ENCODE data around the gene NCOR1.
A peak's percentile ranks its signal among the peaks of the same experiment; 100 is the strongest.
"Not testable (repeated sequence)": the region's sequence is repeated elsewhere in the genome, so short reads cannot be mapped to it uniquely, and the experiment has no call there.

The NCOR1 gene

DNA sequence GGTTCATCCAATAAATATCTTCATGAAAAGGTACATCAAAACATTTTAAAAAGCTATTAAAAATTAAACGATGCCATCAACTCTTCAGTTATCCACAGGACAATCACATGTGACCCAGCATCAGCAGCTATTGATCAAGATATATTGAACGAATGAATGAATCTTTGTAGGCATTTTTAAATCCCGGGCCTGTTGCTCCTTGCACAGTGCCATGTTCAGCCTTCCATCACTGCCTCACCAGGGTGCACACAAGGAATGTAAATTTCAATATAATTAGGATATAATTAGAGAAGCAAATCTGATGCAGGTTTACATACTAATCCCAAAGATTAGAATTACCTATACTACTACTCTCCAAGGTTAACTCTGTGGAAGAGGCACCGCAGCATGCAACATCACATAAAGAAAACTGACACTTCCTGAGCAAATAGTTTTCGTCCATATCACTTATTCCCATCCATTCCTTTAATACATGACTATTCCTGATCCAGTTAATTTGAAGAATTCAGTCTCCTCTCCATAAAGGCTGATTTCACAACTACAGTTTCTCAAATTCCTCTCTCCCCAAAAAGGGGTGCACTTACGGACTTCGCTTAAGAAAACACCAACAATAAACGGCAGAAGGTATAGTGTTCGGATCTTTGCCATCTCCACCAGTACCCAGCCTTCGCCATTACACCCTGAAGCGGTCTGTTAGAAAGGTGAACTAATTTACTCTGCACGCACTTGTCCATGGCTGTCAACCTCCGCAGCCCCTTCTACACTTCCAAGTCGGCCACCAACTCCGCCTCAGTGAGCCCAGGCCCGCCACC lies 938 bp downstream of the NCOR1 start:
- DNase-seq = peak in 1 of 2 experiments; percentile 64

DNA sequence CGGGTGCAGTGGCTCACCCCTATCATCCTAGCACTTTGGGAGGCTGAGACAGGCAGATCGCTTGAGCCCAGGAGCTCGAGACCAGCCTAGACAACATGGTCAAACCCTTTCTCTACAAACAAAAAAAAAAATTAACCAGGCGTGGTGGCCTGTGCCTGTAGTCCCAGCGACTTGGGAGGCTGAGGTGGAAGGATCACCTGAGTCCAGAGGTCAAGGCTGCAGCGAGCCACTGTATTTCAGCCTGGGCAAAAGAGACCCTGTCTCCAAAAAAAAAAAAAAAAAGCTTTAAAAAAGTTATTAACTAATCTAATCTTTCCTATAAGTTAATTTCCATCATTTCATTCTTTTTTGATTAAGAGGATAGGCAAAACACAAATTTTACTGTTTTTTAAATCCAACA lies 2.5 kb downstream of the NCOR1 start:
- no peak for DNase-seq

DNA sequence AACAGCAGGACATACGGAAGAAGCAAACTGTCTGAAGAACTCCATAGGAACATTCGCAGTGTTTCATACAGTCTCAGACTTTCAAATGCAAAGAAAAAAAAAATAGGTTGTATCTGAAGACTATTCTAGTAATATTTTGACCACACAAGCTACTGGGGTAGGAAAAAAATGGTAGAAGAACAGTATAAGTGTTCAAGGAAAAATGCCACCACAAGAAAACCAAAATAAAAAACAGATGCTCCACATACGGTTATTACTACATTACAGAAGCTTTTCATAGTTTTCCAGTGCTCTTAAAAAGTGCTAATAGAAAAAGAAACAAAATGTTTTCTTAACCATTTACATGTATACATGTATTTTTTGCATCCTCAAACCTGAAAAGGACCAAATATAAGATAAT lies 3.7 kb downstream of the NCOR1 start:
- DNase-seq = no peak

DNA sequence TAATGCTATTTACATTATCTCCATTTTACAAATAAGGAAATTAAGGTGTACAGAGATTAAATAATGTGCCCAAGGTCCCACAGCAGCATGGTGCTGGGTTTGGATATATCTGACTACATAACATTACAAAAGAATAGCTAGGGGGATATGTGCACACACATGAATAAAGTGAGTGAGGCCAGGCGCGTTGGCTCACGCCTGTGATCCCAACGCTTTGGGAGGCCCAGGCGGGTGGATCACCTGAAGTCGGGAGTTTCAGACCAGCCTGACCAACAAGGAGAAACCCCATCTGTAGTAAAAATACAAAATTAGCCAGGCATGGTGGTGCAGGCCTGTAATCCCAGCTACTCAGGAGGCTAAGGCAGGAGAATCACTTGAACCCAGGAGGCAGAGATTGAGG lies 10.6 kb downstream of the NCOR1 start:
- DNase-seq = not testable (repeated sequence)

DNA sequence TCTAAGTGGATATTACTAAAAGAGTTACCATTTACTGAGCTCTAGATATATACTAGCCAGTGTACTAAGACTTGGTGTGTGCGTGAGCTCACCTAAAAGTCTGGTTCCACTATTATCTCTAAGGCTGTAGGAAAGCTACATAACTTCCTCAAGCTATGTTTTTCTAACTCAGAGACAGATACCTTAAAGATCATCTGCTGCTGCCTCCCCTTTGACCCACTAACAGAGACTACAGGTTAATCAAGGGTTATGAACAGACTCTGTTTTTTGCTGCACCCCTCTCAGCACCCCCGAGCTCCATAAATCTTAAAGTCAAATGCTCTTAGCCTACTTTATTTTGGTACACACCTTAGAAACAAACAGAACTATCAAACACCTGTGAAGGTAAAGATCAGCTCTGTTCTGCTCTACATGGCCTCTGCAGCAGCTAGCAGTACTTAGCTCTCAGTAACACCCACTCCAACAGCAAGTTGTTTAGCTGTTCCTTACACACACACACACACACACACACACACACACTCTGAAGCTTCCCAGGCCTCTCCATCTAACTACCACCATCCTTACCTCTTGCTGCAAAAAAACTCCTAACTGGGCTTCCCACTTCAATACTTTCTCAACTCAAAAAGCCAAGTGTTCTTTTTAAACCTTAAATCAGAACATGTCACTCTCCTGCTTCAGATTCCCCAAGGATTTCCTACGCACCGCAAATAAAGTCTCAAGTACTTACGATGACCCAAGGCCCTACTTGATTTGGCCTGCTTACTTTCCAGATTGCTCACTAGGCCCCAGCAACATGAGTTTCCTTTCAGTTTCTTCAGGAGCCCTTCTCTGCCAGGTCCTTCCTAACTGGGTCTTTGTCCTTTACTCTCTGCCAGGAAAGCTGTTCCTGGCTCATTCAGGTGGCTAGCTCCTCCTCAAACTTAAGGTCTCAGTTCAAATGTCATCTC lies 12.5 kb downstream of the NCOR1 start:
- DNase-seq = not testable (repeated sequence)

DNA sequence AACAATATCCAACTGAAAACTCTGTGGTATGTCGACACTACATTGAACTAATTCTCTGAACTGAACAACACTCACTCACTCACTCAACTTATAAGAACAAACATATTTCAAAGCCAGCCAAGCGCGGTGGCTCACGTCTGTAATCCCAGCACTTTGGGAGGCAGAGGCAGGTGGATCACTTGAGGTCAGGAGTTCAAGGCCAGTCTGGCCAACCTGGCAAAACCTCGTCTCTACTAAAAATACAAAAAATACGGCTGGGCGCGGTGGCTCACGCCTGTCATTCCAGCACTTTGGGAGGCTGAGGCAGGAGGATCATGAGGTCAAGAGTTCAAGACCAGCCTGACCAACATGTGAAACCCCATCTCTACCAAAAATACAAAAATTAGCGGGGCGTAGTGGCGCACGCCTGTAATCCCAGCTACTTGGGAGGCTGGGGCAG lies 13.6 kb downstream of the NCOR1 start:
- DNase-seq = not testable (repeated sequence)

DNA sequence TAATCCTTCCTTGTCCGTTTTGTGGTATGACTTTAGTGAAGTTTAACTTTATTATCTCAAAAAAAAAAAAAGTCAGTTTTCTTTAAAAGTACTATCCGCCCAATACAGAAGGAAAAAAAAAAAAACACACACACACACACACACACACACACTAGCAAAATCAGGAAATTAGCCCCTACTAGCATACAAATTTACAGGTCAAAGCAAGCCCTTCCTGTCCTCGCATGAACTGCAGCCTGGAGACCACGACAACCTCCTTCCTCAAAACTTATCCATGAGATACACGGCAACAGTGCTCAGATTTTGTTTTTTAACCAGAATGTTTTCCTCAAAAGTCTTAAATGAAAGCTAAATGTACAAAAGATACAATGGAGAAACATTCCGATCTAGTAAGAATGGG lies 16.2 kb downstream of the NCOR1 start:
- DNase-seq = no peak

DNA sequence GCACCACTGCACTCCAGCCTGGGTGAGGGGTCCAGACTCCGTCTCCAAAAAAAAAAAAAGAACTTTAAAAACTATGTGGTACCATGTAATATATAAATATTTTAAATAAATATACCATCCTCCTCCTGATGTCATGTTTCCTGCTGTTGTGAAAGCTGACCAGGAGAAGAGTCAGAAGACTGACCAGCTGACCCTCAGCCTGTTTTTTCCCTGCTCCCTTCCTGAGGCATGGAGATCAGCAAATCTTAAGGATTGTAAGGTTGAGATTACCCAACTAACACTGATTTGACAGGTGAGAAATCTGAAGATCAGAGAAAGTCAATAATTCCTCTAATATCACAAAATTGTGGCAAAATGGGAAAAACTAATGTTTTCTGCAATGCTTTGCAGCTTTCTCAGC lies 18.1 kb downstream of the NCOR1 start:
- DNase-seq = no peak

DNA sequence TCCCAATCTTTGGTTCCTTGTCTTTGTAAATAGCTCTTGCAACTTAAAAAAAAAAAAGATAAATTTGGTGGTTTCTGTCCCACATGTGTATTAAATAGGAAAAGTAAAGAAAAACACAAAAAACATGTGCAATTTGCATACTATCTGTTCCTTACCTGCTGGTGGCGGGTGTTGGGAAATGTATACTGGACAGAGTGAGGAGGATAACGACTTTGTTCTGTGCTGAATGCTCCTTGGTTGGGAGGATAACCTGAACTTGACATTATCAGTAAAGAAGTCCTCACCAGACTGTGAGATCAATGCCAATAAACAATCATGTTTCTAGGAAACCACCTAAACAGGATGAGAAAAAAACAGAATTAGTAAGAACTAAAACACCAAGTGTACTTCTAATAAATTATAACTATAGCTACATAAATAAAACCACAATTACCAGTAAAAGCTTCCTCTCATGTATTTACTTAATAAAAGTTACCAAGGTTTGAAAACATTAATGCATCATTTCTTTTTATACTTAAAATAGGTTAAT lies 21.0 kb downstream of the NCOR1 start:
- not testable (repeated sequence) for DNase-seq

DNA sequence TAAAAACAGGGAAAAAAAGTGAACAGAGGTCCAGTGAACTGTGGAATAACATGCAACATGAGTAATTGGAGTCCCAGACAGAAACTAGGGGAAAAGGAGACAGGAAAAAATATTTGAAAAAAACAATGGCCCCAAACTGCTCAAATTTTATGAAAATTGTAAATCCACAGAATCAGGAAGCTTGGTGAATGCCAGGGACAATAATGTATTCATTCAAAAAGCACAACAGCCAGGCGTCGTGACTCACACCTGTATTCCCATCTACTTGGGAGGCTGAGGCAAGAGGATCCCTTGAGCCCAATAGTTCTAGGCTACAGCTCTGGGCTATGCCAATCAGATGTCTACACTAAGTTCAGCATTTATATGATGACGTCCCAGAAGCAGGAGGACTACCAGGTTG lies 23.7 kb downstream of the NCOR1 start:
- no peak for DNase-seq

DNA sequence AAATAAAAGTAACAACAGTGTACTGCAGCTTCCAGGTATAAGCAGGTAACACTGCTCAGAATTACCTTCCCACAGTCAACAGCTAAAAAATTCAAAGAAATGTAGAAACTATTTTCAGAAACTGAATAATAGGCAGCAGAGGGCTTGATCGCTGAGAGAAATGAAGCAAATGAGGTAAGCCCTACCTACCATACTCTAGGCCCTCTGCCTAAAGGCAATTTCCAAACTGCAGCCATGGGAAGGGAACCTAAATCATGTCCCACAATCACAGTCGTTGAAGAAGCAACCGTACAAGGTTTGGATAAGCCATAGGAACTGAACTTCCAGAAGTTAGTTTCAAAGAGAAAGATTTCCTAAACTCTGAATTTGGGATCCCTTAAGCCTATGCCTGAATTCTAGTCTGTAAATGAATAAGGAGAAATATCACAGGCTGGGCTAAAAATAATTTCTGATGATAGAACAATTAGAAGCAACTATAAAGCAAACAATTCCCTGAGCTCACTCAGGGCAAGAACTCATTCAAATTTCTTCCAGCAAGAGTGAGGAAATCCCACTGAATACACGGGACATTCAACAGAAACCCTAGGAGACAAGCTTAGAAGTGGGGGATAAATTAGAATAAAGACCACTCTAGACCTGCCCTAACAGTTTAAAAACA lies 24.5 kb downstream of the NCOR1 start:
- no peak for DNase-seq

DNA sequence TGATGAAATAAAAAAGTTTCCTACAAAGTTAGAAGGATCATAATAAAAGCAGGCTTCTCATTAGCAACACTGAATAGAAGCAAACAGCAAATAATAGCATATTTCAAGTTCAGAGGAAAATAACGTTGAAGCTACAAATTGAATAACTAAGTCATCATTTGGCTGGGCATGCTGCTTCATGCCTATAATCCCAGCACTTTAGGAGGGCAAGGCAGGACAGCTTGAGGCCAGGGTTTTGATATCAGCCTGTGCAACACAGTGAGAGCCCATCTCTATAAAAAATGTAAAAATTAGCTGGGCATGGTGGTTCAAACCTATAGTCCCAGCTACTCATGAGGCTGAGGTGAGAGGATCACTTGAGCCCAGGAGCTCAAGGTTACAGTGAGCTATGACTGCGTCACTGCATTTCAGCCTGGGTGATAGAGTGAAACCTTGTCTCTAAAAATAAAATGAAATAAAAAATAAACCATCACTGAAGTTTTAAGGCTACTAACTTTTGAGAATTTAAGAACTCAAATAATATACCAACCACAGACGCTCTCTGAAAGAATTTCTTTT lies 25.5 kb downstream of the NCOR1 start:
- DNase-seq = no peak

DNA sequence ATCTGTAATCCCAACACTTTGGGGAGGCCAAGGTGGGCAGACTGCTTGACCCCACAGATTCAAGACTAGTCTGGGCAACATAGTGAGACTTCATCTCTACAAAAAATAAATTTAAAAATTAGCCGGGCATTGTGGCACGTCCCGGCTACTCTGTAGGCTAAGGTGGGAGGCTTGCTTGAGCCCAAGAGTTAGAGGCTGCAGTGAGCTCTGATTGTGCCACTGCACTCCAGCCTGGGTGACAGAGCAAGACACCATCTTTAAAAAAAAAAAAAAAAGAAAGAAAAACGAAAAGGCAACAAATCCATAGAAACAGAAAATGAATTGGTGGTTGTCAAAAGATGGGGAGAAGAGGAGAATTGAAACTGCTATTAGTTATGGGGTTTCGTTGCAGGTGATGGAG lies 27.7 kb downstream of the NCOR1 start:
- DNase-seq = no peak

DNA sequence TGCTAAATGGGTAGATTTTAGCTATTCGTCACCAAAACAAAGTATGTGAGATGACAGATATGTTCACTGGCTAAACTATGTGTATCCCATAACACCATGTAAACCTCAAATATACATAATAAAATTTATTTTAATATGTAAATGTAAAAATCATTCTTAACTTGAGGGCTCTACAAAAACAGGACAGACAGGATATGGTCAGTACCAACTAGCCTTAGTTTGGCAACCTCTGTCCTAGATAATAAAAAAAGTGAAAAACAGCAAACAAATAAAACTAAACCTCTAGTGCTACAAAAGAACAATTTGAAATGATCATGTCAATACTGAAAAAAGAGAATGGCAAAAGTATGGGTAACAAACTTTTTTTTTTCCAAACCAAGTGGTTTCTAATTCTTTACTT lies 33.8 kb downstream of the NCOR1 start:
- no peak for DNase-seq

DNA sequence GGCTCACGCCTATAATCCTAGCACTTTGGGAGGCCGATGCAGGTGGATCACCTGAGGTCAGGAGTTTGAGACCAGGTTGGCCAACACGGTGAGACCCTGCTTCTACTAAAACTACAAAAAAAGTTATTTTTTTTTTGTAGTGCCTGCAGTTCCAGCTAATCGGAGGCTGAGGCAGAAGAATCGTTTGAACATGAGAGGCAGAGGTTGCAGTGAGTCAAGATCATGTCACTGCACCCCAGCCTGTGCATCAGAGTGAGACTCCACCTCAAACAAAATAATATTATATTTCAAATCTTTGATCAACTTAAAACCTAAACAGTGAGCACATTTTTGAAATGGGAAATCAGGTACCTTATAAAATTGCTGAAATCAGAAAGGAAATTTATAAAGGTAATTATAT lies 36.5 kb downstream of the NCOR1 start:
- no peak for DNase-seq

DNA sequence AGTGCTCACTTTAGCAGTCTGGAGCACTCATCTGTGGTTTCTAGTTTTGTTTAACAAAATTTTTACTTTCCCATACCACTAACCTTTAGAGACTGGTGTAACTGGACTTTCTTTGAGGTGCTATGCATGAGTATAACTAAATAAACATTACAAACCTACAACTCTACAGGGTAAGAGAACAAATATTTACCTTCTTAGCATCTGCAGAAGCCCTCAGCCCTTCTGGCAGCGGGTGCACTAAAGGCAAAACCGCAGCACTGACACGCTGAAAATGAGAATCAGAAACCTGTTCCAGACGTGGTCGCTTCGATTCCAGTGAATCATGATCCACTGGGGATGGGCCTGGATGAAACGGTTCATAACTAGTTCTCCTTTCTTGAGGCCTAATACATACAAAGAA lies 43.7 kb downstream of the NCOR1 start:
- no peak for DNase-seq

DNA sequence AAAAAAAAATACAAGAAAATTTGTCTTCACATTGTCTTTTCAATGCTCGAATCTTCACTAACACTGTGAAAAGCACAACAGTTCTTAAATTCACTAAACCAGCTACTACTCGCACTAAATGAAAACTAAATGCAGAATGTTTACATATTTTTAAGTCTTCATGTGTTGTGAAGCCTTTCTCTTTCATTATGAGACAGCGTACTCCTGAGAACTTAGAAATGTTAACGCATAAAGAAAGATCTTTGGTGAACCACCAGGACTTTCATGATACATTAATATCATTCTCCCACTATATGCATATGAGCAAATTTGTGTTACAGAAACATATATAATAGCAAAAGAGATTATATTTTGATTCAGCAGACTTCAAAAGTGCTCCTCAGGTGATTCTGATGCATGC lies 48.6 kb downstream of the NCOR1 start:
- DNase-seq = not testable (repeated sequence)

DNA sequence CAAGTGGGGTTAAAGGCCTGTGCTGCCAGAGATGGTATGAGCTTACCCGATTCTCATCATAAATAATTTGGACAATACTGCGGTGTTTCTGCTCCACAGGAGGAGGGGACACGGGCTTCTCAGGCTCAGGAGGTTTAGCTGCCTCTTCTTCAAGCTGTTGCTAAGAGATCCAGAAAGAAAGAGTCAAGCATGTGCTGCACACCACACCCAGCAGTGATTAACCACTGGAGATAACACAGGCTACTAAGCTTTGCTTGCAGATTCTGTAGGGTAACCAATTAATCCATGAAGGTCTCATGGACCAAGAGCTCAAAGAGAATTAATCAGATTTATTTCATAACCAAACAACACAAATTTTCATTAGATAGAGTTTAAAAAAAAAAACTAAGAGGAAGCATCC lies 56.6 kb downstream of the NCOR1 start:
- no peak for DNase-seq

DNA sequence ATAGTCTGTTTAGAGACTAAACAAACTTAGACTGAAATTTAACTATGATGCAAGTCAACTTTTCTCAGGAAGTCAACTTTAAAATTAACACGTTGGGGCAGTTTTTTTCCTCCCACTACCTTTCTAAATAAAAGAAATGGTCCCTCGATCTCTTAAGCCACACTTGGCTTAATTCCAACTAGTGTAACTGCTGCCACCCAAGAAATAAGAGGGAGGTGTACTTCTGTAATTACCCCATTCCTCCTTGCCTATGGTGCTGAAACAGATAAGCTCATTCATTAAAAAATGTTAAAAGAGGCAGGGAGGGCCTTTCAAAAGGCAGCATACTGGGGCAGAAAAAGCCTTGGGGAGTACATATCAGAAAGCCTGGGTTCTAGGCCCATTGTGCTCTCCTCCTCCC lies 59.8 kb downstream of the NCOR1 start:
- DNase-seq = peak; percentile 11 to 37

DNA sequence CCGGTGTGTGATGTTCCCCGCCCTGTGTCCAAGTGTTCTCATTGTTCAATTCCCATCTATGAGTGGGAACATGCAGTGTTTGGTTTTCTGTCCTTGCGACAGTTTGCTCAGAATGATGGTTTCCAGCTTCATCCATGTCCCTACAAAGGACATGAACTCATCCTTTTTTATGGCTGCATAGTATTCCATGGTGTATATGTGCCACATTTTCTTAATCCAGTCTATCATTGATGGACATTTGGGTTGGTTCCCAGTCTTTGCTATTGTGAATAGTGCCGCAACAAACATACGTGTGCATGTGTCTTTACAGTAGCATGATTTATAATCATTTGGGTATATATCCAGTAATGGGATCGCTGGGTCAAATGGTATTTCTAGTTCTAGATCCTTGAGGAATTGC lies 63.0 kb downstream of the NCOR1 start:
- DNase-seq = not testable (repeated sequence)

DNA sequence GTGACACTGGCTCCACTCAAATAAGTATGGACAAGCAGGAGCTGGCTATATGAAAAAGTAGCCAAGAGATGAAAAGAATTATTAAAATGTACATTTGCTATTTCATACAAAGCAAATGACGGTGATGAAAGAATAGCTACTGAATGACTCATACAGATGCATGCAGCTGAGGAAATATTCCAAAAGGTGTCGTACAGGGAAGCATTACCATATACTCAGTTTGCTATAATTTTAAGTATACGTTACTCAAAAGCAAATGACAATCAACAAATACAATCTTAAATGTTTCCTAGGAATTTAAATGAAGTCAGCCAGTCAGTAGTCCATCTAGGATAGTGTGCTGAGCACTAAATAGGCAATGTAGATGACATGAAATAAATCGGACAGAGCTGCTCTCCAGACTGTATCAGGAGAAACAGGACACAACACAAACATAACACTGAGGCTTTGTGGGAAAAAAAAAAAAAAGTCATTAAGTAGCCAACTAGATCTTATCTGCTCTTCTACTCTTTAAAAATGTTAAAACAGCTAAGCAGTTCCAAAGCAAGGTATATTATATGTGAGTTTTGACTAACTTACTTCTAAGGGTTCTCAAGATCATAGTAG lies 65.0 kb downstream of the NCOR1 start:
- DNase-seq = no peak

DNA sequence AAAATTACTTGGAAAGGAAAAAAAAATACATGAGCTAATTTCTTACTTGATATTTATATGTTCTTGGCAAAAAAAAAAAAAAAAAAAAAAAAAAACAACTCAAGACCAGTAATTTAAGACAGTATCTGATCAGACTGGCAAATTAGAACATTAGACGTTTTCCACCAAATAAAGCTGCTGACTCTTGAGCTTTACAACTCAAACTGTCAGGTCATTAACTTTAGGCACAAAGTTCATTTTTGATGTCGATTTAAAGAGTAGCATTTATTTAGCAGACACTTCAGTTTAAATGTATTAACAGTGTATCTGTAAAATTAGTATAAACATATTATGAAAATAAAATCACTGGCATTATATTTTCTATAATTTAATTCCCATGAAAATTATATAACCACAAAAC lies 66.7 kb downstream of the NCOR1 start:
- no peak for DNase-seq

Measured in NCI-H524 (cell line).